HG03064 (cell line): Measurements from ENCODE around the gene NFKBIL1.
A peak's percentile ranks its signal among the peaks of the same experiment; 100 is the strongest.
"Not testable (repeated sequence)": the region's sequence is repeated elsewhere in the genome, so short reads cannot be mapped to it uniquely, and the experiment has no call there.

Experiments used
- ATAC-seq: cut with Tn5 transposase; IDR thresholded peaks from one replicate; pipeline ENCODE4 v1.9.1; 2021; ENCODE audit warnings: low read depth; ENCODE audit not compliant: unreplicated experiment

The NFKBIL1 gene

GRCh38 chr6:31534011-31534410, 13.4 kb upstream of the NFKBIL1 start:
- ATAC-seq: no peak

GRCh38 chr6:31534521-31535040, 12.8 kb upstream of the NFKBIL1 start:
- no peak for ATAC-seq

- ATAC-seq: no peak
These were observed 11.7 kb upstream of the NFKBIL1 start for GRCh38 chr6:31535538-31536324.

GRCh38 chr6:31538805-31539400, 8.5 kb upstream of the NFKBIL1 start:
- no peak for ATAC-seq

GRCh38 chr6:31540640-31541039, 6.8 kb upstream of the NFKBIL1 start:
- no peak for ATAC-seq

GRCh38 chr6:31541059-31541657, 6.2 kb upstream of the NFKBIL1 start:
- ATAC-seq: peak; percentile 20

GRCh38 chr6:31541658-31542521, 5.5 kb upstream of the NFKBIL1 start, which contains the start of gene DDX39B:
Gene DDX39B, minus strand, starts transcription at chr6:31542003. Its CDS starts 1,471 bp downstream, at chr6:31540532.
- peak; percentile 58 for ATAC-seq

- ATAC-seq: no peak
These were observed 3.8 kb upstream of the NFKBIL1 start for GRCh38 chr6:31543639-31544038.

- no peak for ATAC-seq
These were observed 2.7 kb upstream of the NFKBIL1 start for GRCh38 chr6:31544676-31545075.

GRCh38 chr6:31545291-31545690, 2.1 kb upstream of the NFKBIL1 start:
- ATAC-seq: no peak

- ATAC-seq: no peak
These were observed 960 bp upstream of the NFKBIL1 start, which contains the start of gene ATP6V1G2 for GRCh38 chr6:31546339-31546957. Gene ATP6V1G2, minus strand, starts transcription at chr6:31546608. Its CDS starts 49 bp downstream, at chr6:31546559.

GRCh38 chr6:31547727-31548543, 527 bp downstream of the NFKBIL1 start:
- no peak for ATAC-seq

- ATAC-seq: no peak
These were observed 1.1 kb downstream of the NFKBIL1 start for GRCh38 chr6:31548544-31548873.

- not testable (repeated sequence) for ATAC-seq
These were observed 4.0 kb downstream of the NFKBIL1 start for GRCh38 chr6:31551371-31551770.

GRCh38 chr6:31556307-31556706, 8.9 kb downstream of the NFKBIL1 start:
- no peak for ATAC-seq

GRCh38 chr6:31557443-31558317, 10.3 kb downstream of the NFKBIL1 start:
- no peak for ATAC-seq

GRCh38 chr6:31558318-31558625, 10.9 kb downstream of the NFKBIL1 start:
- ATAC-seq: no peak
